Measurements from ENCODE around the gene KIAA0513.
"Not testable (repeated sequence)": the region's sequence is repeated elsewhere in the genome, so short reads cannot be mapped to it uniquely, and the experiment has no call there.

Gene KIAA0513

DNA sequence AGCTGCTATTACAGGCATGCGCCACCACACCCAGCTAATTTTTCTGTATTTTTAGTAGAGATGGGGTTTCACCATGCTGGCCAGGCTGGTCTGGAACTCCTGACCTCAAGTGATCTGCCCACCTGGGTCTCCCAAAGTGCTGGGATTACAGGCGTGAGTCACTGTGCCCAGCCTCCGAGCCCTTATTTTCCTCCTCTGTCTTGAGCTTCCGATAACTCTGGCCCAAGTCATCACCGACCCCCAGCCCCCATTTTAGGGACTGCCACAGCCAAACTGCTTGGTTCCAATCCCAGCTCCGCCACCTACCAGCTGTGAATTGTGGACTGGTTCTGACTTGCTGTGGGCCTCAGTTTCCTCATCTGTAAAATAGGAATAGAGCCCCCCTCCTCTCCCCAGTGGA, 95.8 kb downstream of the KIAA0513 start:
- not testable (repeated sequence) for DNase-seq

DNA sequence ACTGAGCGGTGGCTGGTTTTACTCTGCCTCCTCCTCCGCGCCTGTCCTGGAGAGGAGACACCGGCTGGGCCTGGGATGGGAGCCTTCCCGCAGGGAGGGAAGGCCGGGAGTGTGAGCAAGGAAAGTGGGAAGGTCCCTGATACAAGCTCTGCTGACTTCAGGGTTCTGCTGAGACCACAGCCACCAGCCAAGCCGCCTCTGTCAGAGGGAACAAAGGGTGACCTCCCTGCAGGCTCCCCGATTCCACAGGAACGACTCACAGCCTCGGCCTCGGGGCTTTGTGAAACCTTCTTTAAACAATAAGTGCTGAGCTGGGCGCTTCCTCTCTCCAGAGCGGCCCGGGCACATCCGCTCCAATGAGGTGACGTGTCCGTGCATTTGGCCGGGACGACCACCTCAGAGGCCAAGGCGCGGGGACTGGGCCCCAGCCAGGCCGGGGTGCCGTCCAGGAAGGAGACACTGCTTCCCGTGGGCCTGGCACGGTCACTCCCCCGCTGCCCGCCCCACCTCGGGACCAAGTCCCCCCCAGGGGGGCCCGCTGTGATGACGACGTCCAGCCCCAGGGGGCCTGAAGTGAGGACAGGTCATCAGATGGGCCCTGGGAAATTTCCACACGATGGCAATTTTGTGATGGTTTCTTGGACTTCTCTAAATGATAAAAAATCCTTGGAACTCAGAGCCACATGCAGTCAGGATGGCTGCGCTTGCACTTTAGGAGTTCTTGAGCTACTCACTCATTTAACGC, 96.5 kb downstream of the KIAA0513 start:
- DNase-seq = no peak

DNA sequence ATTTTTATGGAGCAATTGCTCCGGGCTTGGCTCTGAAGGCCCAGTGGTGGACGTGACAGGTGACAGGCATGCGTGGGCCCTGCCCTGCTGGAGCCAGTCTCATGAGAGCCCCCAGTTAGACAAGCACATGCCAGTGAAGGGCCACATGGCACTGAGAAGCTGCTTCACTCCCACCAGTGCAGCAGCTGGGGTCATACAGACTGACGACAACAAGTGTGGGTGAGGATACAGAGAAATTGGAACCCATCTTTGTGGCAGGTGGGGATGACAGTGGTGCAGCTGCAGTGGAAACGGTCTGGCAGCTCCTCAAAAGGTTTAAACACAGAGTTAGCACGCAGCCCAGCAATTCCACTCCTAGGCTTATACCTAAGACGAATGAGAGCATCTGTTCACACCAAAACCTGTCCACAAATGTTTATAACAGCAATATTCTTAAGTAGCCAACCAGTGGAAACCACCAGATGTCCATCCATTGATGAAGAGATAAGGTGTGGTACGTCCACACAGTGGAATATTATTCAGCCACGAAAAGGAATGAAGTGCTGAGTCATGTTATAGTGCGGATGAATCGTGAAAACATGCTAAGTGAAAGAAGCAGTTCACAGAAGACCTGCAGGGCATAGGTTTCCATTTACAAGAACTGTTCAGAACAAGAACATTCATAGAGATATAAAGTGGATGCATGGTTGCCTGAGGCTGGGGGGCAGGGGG, 97.2 kb downstream of the KIAA0513 start:
- DNase-seq = no peak

DNA sequence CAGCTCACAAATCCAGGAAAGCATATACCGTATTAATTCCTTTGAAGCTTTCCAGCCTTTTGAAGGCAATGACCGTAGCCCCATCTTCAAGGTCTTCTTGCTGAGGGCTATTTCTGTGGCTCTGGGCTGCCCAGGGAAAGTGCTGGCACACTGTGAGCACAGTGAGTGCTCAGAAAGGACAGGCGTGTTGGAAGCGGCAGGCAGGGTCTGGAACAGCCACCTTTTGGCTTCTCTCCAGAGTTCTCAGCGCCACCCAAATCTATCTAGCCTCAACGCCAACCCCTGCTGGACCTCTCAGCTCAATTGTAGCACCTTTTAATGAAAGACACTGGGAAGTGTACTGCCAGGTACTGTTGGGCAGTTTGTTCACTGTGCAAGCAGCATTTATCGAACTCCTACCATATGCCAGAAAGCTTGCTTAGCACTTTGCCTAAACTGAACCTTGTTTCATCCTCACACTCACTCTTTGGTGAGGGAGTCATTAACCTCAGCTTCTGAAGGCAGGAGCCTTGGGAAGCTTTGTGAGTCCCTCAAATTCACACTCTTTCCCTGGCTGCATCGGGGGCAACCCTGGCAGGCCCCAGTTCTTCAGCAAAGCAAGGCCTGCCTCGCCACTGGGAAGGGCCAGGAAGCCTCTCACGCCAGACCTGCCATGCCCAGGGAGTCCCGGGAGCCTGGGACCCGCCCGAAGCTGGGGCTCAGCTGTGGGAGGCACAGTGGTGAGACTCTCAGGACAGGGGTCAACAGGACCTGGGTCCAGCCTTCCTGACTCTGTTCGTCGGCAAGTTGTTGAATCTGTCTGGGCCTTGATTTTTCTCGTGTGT, 98.2 kb downstream of the KIAA0513 start:
- DNase-seq = no peak

DNA sequence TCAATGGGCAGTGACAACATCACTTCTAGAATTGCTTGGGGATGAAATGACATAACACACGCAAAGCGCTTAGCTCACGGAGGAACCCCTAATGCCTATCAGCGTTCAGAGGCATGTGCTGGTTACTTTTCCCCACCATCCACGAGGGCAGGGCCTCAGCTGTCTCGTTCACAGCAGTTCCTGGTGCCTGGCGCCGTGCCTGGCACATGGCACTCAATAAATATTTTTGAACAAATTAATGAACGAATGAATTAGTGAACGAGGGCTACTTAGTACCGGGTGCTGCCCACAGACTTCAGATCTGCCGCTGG, 98.8 kb downstream of the KIAA0513 start:
- DNase-seq = no peak

DNA sequence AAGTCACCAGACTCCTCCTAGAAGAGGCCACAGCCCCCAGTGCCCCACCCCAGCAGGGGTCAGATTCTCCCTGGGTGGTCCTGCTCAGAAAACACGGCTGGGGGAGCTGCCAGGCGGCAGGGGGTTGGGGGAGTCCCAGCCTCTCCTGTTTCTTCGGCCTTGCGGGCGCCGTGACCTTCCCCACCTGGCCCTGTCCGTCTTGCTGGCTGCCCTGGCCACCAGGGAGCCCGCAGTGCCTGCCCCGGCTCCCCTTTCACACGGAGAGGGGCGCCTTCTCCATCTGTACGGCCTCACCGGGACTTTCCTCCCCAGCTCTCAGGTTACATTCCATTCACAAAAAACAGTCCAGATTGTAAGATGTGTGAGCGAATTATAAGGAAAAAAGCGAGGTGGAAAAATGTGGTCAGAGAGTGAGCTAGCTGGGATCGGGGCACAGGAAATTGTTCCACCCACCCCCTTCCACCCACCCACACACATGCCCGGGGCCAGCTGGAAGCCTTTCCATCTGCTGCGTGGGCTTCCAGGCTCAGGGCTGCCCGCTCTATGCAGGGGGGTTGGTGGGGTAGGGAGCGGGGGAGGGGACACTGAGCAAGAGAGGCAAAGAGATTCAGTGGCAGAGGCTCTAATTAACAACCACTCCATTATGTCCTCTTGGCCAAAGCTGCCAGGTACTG, 99.2 kb downstream of the KIAA0513 start:
- no peak for DNase-seq

DNA sequence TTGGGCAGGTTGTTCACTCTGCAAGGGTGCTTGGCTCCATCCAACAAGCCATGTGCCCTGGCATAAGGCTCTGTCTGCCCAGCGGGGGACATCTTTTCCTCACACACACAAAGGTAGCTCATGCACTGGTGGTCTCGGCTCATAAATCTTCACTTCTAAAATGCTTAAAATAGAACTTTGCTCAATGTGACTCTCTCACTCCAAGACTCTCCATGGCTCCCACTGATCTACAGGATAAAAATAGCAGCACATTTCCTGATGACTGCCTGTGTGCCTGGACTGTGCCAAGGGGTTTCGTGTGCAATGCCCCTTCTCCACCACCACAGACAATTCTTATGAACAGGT, 99.8 kb downstream of the KIAA0513 start:
- DNase-seq = no peak

DNA sequence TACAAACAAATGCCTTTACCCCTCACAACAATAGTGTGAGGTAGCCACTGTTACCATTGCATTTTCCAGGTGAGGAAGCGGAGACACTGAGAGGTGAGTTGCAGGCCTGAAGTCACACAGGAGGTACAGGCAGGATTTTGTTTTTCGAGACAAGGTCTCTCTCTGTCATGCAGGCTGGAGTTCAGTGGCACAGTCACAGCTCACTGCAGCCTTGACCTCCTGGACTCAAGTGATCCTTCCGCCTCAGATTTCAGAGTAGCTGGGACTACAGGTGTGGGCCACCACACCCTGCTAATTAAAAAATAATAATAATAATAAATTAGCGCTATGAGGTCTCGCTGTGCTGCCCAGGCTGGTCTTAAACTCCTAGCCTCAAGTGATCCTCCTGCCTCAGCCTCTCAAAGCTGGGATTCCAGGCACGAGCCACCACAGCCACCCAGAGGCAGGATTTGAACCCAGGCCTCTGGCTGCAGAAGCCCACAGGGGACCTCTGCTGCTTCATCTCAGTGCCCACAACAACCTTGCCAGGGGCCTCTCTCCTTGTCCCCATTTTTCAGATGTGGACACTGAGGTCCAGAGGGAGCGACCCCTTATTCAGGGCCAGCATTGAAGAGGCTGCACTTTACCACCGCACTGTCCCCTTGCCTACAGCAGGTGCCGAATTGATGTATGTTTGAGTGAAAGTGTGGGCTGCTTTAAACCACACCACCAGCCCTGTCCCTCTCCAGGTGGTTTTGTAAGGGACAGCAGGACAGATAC, 100.7 kb downstream of the KIAA0513 start:
- DNase-seq = no peak

DNA sequence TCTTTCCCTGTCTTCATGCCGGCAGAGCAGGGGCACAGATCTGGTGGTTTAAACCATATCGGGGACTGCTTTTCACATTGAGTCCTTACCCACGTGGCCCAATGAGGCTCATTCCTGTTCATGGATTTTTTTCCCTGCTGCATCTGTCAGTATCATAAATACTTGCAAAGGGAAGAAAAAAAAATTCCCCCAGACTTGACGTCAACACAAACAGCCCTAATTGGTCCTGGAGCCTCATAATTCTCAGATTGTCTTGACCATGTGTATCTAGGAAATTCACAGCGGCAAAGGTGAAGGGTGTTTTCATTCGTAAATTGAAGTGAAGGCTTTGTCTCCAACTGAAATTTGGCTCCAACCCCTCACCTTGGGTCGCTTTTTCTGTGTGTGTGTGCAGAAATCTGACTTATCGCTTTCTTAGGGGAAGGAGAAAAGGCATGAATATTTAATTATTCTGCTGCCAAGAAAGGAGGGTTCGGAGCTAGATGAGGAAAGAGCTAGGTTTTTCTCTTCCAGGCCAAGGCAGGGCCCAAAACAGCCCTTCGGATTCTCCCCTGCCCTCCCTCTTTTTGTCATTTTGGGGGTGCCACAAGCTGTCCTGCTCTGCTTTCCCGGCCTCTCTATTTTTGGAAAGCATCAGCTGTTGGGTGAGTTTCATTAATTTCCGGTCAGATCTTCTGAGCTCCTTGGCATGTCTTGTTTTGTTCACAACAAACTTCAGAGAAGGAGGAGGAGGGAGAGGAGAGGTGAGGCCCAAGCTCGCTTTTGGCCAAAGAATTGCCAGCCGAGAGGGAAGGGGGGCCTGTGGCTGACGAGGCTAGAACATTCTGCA, 102.5 kb downstream of the KIAA0513 start:
- DNase-seq = no peak

DNA sequence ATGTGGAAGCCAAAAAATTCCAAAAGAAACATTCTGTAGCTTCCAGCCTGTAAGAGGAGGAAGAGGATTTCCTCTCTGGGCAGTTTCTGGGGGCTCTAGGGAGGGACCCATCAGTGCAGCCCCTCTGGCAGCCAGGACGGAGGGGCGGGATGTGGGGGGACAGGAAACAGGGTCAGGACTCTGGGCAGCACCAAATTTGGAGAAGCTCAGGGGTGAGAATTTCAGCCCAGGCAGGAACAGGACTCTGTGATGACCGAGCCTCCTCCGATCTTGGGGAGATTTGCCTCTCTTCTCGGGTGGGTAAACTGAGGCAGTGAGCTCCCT, 103.1 kb downstream of the KIAA0513 start:
- no peak for DNase-seq

DNA sequence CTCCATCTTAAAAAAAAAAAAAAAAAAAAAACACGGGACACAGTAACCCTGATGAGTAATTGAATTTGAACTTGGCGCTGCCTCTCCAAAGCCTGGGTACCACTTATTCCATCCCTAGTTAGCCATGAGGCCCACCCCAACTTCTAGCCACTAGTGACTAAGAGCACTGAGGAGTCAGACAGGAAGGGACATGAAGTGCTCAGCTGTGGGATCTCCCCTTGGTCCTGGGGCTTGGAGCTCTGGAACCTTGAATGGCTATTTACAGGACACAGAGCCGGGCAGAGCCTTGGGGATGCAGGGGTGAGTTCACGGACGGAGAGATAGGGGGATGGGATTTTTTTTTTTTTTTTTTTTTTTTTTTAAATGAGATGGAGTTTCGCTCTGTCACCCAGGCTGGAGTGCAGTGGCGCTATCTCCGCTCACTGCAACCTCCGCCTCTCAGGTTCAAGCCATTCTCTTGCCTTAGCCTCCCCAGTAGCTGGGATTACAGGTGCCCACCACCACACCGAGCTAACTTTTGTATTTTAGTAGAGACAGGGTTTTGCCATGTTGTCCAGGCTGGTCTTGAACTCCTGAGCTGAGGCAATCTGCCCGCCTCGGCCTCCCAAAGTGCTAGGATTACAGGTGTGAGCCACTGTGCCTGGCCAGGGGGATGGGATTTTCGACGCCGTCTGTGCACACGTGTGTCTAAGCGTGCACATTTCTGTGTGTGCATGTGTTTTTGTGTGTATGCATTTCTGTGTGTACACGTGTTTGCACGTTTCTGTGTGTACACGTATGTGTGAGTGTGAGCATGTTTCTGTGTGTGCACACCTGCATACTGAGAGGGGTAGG, 105.1 kb downstream of the KIAA0513 start:
- no peak for DNase-seq

DNA sequence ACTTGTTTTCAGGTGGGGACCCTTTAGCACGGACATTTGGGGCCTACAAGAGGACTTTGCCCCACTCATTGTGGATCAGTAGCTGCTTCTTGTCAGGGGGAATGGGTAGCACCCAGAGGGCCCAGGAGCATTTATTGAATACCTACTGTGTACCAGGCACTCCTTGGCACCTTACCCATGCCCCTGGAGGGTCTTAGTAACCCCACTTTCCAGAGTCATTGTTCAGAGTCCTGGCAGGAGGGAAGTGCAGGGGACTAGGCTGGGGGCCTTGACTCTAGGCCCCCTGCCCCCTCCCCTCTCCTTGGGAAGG, 105.7 kb downstream of the KIAA0513 start:
- DNase-seq = no peak

DNA sequence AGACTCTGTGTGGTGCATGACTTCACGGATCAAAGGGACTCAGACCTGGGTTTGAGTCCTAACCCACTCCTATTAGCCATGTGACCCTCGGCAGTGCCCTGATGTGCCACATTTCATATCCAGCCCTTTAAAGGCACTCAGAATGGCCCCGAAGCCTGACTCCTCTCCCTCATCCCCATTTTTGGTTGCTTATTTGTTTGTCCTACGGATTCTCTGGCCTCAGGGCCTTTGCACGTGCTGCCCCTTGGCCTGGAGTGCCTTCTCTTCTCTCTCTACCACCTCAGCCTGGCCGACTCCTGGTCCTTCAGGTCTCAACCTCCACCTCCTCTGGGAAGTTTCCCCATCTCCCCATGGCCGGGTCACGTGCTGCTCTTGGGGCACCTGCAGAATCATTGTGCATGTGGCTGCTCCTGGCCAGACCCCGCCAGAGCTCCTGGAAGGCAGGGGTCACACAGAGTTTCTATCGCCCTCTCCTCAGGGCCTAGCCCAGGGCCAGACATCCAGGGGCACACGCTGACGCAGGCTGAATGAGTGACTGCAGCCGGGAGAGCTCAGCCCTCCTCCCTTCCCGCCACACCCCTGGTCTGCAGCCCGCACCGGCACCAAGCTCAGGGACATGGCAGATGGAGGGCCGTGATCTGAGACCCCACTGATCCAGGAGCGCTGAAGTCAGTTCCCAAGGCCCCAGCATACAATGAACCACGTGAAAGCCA, 106.6 kb downstream of the KIAA0513 start:
- DNase-seq = no peak

DNA sequence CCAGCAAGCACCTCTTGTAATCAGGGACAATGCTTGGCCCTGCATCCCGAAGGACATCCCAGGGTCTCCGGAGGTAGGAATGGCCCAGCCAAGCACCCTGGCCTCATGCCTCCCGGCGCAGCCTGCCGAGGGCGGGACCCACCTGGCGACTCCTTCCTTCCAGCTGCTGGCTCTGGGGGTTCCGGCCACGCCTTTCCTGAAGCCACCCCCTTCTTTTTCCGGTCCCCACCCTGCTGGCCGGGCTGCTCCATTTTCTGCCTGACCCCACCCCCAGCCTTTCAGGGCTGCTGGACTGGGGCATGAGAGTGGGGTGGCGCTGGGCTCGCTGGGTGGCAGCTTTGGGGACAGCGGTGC, 107.2 kb downstream of the KIAA0513 start:
- no peak for DNase-seq

DNA sequence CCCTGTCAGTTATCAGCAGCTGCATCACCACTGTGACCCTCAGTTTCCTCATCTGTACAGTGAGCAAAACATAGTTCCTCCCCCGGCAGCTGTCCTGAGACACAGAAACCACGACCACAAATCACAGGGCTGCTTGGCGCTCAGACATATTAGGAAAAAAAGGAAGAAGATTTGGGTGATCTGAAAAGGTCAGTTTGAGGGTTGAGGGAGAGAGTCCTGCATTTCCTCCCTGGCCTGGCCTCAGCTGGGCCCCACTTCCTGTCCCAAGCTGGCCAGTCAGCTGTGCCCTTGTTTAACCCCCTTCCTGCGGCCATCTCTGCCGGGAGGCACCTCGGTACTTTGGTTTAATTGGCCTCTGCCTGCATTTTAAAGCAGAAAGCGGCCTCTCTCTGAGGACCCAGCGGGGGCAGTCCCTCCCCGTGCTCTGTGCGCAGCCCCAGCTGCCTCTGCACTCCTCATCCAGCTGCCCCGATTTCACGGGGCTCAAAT, 108.7 kb downstream of the KIAA0513 start:
- no peak for DNase-seq

DNA sequence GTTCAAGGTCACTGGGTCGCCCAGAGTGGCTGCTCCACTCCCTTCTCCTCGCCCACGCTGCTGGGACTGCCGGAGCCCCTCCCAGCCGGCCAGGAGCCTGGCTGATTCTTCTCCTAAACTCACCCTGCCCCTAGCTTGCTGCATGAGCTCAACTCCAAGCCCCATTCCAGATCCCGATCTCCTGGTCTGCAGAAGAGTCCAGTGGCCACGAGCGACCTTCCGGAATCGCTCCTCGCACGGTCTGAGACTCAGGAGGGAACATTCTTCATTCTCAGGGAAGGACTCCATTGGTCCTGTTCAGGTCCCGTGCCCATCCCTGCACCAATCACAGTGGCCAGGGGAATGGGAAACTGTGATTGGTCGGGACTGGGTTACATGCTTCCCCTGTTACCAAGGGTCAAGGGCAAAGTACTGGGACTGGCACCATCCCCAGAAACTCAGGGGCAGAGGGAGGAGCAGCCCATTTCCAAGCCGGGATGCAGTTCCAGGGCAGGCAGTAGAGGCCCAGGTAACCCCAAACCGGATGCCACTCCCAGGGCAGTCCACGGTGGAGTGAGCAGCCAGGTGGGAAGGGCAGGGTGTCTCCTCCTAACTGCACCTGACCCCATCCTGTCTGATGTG, 109.2 kb downstream of the KIAA0513 start:
- no peak for DNase-seq

DNA sequence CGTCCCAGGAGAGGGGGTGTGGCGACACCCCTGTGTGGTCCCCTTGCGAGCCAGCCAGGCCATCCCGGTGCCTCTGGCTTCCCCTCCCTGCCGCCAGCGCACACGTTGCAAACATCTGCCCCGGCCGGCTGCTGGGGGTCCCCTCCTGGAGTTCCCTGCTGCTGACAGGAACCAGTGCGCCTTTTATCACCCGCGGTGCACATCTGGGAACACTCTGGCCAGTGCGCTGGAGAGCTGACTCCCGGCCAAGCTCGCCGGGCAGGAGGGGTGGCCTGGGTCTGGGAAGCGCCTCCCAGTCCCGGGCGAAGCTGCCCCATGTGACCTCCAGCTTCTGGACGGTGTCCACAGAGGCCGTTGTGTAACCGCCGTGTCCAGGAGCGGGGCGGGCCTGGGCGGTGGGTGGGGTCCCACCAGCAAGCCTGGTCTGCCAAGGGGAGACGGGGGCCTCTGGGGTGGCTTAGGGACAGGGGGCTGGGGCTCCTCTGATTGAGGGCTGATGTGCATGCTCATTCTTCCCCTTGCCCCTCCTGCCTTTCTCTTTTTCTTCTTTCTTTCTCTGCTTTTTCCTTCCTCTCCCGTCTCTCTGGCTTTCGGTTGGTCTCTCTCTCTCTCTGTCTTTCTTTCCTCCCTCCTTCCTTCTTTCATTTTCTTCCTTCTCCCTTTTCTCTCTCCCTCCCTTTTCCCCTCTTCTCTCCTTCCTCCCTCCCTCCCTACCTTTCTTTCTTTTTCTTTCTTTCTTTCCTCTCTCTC, 109.9 kb downstream of the KIAA0513 start:
- DNase-seq = no peak

DNA sequence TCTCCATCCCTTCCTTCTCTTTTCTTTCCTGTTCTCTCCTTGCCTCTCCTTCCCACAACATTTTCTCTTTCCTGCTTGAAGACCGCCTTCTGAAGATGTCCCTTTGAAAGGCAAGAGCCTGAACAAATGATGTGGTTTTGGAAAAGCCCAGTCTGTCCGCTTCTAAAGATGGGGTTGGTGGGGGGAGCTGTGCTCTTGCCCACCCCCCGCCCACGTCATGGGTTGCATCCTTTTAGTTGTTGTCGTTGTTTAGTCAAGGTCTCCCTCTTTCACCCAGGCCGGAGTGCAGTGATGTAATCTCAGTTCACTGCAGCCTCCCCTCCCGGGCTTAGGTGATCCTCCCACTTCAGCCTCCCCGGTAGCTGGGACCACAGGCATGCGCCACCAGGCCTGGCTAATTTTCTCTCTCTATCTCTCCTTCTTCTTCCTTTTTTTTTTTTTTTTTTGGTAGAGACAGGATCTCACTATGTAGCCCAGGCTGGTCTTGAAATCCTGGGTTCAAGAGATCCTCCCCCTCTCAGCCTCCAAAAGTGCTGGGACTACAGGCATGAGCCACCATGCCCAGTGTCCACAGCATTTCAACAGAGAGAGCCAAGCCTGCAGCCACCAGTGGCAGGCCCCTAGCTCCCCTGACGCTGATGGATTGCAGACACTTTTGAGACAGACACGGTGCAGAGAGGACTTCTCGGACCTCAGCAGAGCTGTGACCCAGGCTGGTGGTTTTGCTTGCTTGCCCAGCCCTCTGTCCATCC, 110.7 kb downstream of the KIAA0513 start:
- DNase-seq = no peak

Data from NCI-H1436 (cell line).